GM10266 (cell line): ENCODE results near the gene PRDM16.

Experiments
- DNase-seq: peaks from one replicate; pipeline ENCODE4 v3.0.0; 2012; ENCODE audit errors: extremely low spot score
- CTCF ChIP-seq: IDR thresholded peaks from 2 replicates; pipeline ENCODE4 v1.5.1; 2012; ENCODE audit warnings: mild to moderate bottlenecking, low read depth; ENCODE audit not compliant: control insufficient read depth, insufficient read depth; ENCODE audit errors: missing control alignments

PRDM16 gene

GRCh38 chr1:3190256-3191041 is 121.4 kb downstream of the PRDM16 start:
- TF ChIP-seq CTCF = no peak
- DNase-seq = no peak

- TF ChIP-seq CTCF = no peak
- DNase-seq = no peak
Observed at GRCh38 chr1:3192361-3192760, 123.4 kb downstream of the PRDM16 start.

- DNase-seq = no peak
- no peak for TF ChIP-seq CTCF
Observed at GRCh38 chr1:3192825-3193224, 123.8 kb downstream of the PRDM16 start.

GRCh38 chr1:3193811-3194210 is 124.8 kb downstream of the PRDM16 start:
- no peak for TF ChIP-seq CTCF
- no peak for DNase-seq

- no peak for TF ChIP-seq CTCF
- DNase-seq = no peak
Observed at GRCh38 chr1:3194760-3195479, 125.9 kb downstream of the PRDM16 start.

- DNase-seq = no peak
- TF ChIP-seq CTCF = no peak
Observed at GRCh38 chr1:3195480-3195815, 126.4 kb downstream of the PRDM16 start.

- DNase-seq = no peak
- no peak for TF ChIP-seq CTCF
Observed at GRCh38 chr1:3195966-3196515, 127.0 kb downstream of the PRDM16 start.
